DMS 273 treated with DMSO at 0.1 percent for 48 hours (cell line): ENCODE measurements around the gene LSM14A.
"Not testable (repeated sequence)": the region's sequence is repeated elsewhere in the genome, so short reads cannot be mapped to it uniquely, and the experiment has no call there.

Experiments
- DNase-seq: peaks from one replicate; lab custom pipeline; 2025; lab: John Stamatoyannopoulos, UW

The LSM14A gene

GRCh38 chr19:34171877-34172660 lies at the start of gene LSM14A:
Gene LSM14A, plus strand, starts transcription at chr19:34172504. Its CDS starts 139 bp downstream, at chr19:34172643.
- peak; percentile 48 for DNase-seq

- no peak for DNase-seq
Observed at GRCh38 chr19:34124828-34125227, 47.5 kb upstream of the LSM14A start.

GRCh38 chr19:34126966-34127365 lies 45.3 kb upstream of the LSM14A start:
- no peak for DNase-seq

GRCh38 chr19:34127684-34128189 lies 44.6 kb upstream of the LSM14A start:
- DNase-seq: no peak

- DNase-seq: no peak
Observed at GRCh38 chr19:34128558-34129250, 43.6 kb upstream of the LSM14A start.

GRCh38 chr19:34131100-34131499 lies 41.2 kb upstream of the LSM14A start:
- DNase-seq: no peak

- DNase-seq: not testable (repeated sequence)
Observed at GRCh38 chr19:34132145-34132544, 40.2 kb upstream of the LSM14A start.

- DNase-seq: not testable (repeated sequence)
Observed at GRCh38 chr19:34132706-34133105, 39.6 kb upstream of the LSM14A start.

GRCh38 chr19:34134190-34135053 lies 37.9 kb upstream of the LSM14A start:
- DNase-seq: peak; percentile 60

- DNase-seq: no peak
Observed at GRCh38 chr19:34135054-34135800, 37.1 kb upstream of the LSM14A start.

GRCh38 chr19:34135821-34136611 lies 36.3 kb upstream of the LSM14A start:
- DNase-seq: no peak

- no peak for DNase-seq
Observed at GRCh38 chr19:34141025-34141424, 31.3 kb upstream of the LSM14A start.

- DNase-seq: no peak
Observed at GRCh38 chr19:34142440-34142839, 29.9 kb upstream of the LSM14A start.

GRCh38 chr19:34145741-34146202 lies 26.5 kb upstream of the LSM14A start:
- no peak for DNase-seq

- DNase-seq: no peak
Observed at GRCh38 chr19:34148658-34149185, 23.6 kb upstream of the LSM14A start.

GRCh38 chr19:34149873-34150272 lies 22.4 kb upstream of the LSM14A start:
- no peak for DNase-seq

GRCh38 chr19:34150558-34150957 lies 21.7 kb upstream of the LSM14A start:
- no peak for DNase-seq

GRCh38 chr19:34151439-34151838 lies 20.9 kb upstream of the LSM14A start:
- no peak for DNase-seq

GRCh38 chr19:34154401-34154800 lies 17.9 kb upstream of the LSM14A start:
- DNase-seq: no peak

GRCh38 chr19:34155686-34156085 lies 16.6 kb upstream of the LSM14A start:
- DNase-seq: no peak
